ENCODE results near the gene NOVA2.

The NOVA2 gene

GRCh38 chr19:46002678-46003275 is 29.1 kb upstream of the NOVA2 start:
- no peak overlapping the region for H3K4me3 ChIP-seq (ENCODE audit: low read depth, low read length)

- peak overlapping the region; percentile 46 for H3K4me3 ChIP-seq (ENCODE audit: low read depth, low read length)
These were observed 27.0 kb upstream of the NOVA2 start for GRCh38 chr19:46000491-46001246.

- H3K4me3 ChIP-seq (ENCODE audit: low read depth, low read length): peak overlapping the region; percentile 46
These were observed 26.0 kb upstream of the NOVA2 start for GRCh38 chr19:45999653-46000121.

- no peak overlapping the region for H3K4me3 ChIP-seq (ENCODE audit: low read depth, low read length)
These were observed 25.2 kb upstream of the NOVA2 start for GRCh38 chr19:45998834-45999233.

- no peak overlapping the region for H3K4me3 ChIP-seq (ENCODE audit: low read depth, low read length)
These were observed 23.3 kb upstream of the NOVA2 start for GRCh38 chr19:45996933-45997332.

- H3K4me3 ChIP-seq (ENCODE audit: low read depth, low read length): peak overlapping the region; percentile 91
These were observed 22.2 kb upstream of the NOVA2 start for GRCh38 chr19:45995715-45996385.

- H3K4me3 ChIP-seq (ENCODE audit: low read depth, low read length): peak within 1 kb of the TSS; percentile 91
These were observed 21.5 kb upstream of the NOVA2 start, which contains the start of gene CCDC61 for GRCh38 chr19:45994998-45995714. Gene CCDC61 (plus strand): TSS chr19:45995467. CDS start chr19:46003019, 7,552 bp downstream.

- H3K4me3 ChIP-seq (ENCODE audit: low read depth, low read length): peak overlapping the region; percentile 38
These were observed 20.9 kb upstream of the NOVA2 start for GRCh38 chr19:45994456-45994997.

GRCh38 chr19:45990113-45990728 is 16.6 kb upstream of the NOVA2 start:
- H3K4me3 ChIP-seq (ENCODE audit: low read depth, low read length): no peak overlapping the region

- no peak overlapping the region for H3K4me3 ChIP-seq (ENCODE audit: low read depth, low read length)
These were observed 11.7 kb upstream of the NOVA2 start for GRCh38 chr19:45985321-45985720.

- no peak overlapping the region for H3K4me3 ChIP-seq (ENCODE audit: low read depth, low read length)
These were observed 7.7 kb upstream of the NOVA2 start for GRCh38 chr19:45981350-45981749.

GRCh38 chr19:45978156-45978555 is 4.5 kb upstream of the NOVA2 start:
- no peak overlapping the region for H3K4me3 ChIP-seq (ENCODE audit: low read depth, low read length)

GRCh38 chr19:45976178-45976577 is 2.5 kb upstream of the NOVA2 start:
- H3K4me3 ChIP-seq (ENCODE audit: low read depth, low read length): no peak overlapping the region

GRCh38 chr19:45975306-45976070 is 1.8 kb upstream of the NOVA2 start:
- H3K4me3 ChIP-seq (ENCODE audit: low read depth, low read length): no peak overlapping the region

GRCh38 chr19:45972947-45973540 is 621 bp downstream of the NOVA2 start:
- peak overlapping the region; percentile 14 for H3K4me3 ChIP-seq (ENCODE audit: low read depth, low read length)

- peak overlapping the region; percentile 14 for H3K4me3 ChIP-seq (ENCODE audit: low read depth, low read length)
These were observed 1.4 kb downstream of the NOVA2 start for GRCh38 chr19:45972081-45972946.

GRCh38 chr19:45971260-45971902 is 2.3 kb downstream of the NOVA2 start:
- H3K4me3 ChIP-seq (ENCODE audit: low read depth, low read length): no peak overlapping the region

GRCh38 chr19:45969676-45970075 is 4.0 kb downstream of the NOVA2 start:
- no peak overlapping the region for H3K4me3 ChIP-seq (ENCODE audit: low read depth, low read length)
